Measurements from ENCODE around the gene DNAJC21. TPM values are rescaled to one million over a fixed set of nuclear protein-coding genes. Genes with fewer than 3 reads are reported as not detected.
"Not testable (repeated sequence)": the region's sequence is repeated elsewhere in the genome, so short reads cannot be mapped to it uniquely, and the experiment has no call there.

The DNAJC21 gene
- total and polyA plus RNA-seq, 3 experiments from 2014 or later: 31.0 to 70.6 (median 64.7) TPM

- H3K4me1 ChIP-seq (ENCODE audit: insufficient read depth, low read length): no peaks in the 10 kb centered on the region
- H3K4me3 ChIP-seq (ENCODE audit: low read length): no peak overlapping the region
- Mint-ChIP-seq H3K27ac (no peak overlapping the region), H3K9me3 (peaks cover 0 to 12% (median 5%) of the 10 kb centered on the region in 5 donors), H3K36me3 (peaks cover 3 to 19% (median 13%) of the 10 kb centered on the region in 3 donors), H3K27me3 (no peaks in the 10 kb centered on the region), H3K4me3 (no peak overlapping the region), H3K4me1 (no peaks in the 10 kb centered on the region)
- ChIA-PET POLR2A (no interaction called here), CTCF (no interaction called here)
- no peaks in the 10 kb centered on the region for H3K9me3 ChIP-seq (ENCODE audit: low read length)
- H3K36me3 ChIP-seq (ENCODE audit: insufficient read depth, low read length): no peaks in the 10 kb centered on the region
- H3K27ac ChIP-seq (ENCODE audit: low read depth, low read length): no peak overlapping the region
- no peak for DNase-seq
- H3K27me3 ChIP-seq (ENCODE audit: insufficient read depth, low read length, poor library complexity, severe bottlenecking): no peaks in the 10 kb centered on the region
These were observed 38.2 kb downstream of the DNAJC21 start for GRCh38 chr5:34967540-34967939.

GRCh38 chr5:34968258-34968657, 38.9 kb downstream of the DNAJC21 start:
- no peaks in the 10 kb centered on the region for H3K4me1 ChIP-seq (ENCODE audit: insufficient read depth, low read length)
- no peak for DNase-seq
- CTCF ChIA-PET: no interaction called here
- H3K4me3 ChIP-seq (ENCODE audit: low read length): no peak overlapping the region
- no peaks in the 10 kb centered on the region for H3K27me3 ChIP-seq (ENCODE audit: insufficient read depth, low read length, poor library complexity, severe bottlenecking)
- Mint-ChIP-seq H3K9me3 (peaks cover 0 to 12% (median 5%) of the 10 kb centered on the region in 5 donors), H3K36me3 (peaks cover 3 to 19% (median 13%) of the 10 kb centered on the region in 3 donors), H3K4me1 (no peaks in the 10 kb centered on the region), H3K27me3 (no peaks in the 10 kb centered on the region), H3K4me3 (no peak overlapping the region), H3K27ac (no peak overlapping the region)
- H3K36me3 ChIP-seq (ENCODE audit: insufficient read depth, low read length): no peaks in the 10 kb centered on the region
- no peak overlapping the region for H3K27ac ChIP-seq (ENCODE audit: low read depth, low read length)
- POLR2A ChIA-PET: no interaction called here
- no peaks in the 10 kb centered on the region for H3K9me3 ChIP-seq (ENCODE audit: low read length)

- H3K4me3 Mint-ChIP-seq: no peak overlapping the region
- no peak overlapping the region for H3K27ac ChIP-seq (ENCODE audit: low read depth, low read length)
- peaks cover 0 to 1% of the 10 kb centered on the region in 2 donors for H3K27me3 Mint-ChIP-seq
- no peaks in the 10 kb centered on the region for H3K9me3 ChIP-seq (ENCODE audit: low read length)
- ChIA-PET POLR2A (no interaction called here), CTCF (no interaction called here)
- H3K4me1 ChIP-seq (ENCODE audit: insufficient read depth, low read length): no peaks in the 10 kb centered on the region
- no peaks in the 10 kb centered on the region for H3K27me3 ChIP-seq (ENCODE audit: insufficient read depth, low read length, poor library complexity, severe bottlenecking)
- H3K4me1 Mint-ChIP-seq: no peaks in the 10 kb centered on the region
- no peak overlapping the region for H3K27ac Mint-ChIP-seq
- peaks cover 3 to 15% (median 13%) of the 10 kb centered on the region in 3 donors for H3K36me3 Mint-ChIP-seq
- no peak for DNase-seq
- H3K4me3 ChIP-seq (ENCODE audit: low read length): no peak overlapping the region
- peaks cover 0 to 10% (median 5%) of the 10 kb centered on the region in 5 donors for H3K9me3 Mint-ChIP-seq
- no peaks in the 10 kb centered on the region for H3K36me3 ChIP-seq (ENCODE audit: insufficient read depth, low read length)
These were observed 41.2 kb downstream of the DNAJC21 start for GRCh38 chr5:34970552-34970951.

- H3K4me1 ChIP-seq (ENCODE audit: insufficient read depth, low read length); DNase-seq; H3K4me1 Mint-ChIP-seq; H3K36me3 ChIP-seq (ENCODE audit: insufficient read depth, low read length); H3K27ac Mint-ChIP-seq; POLR2A ChIA-PET; H3K9me3 ChIP-seq (ENCODE audit: low read length); H3K9me3 Mint-ChIP-seq; H3K4me3 ChIP-seq (ENCODE audit: low read length); H3K27me3 Mint-ChIP-seq; H3K27ac ChIP-seq (ENCODE audit: low read depth, low read length); H3K36me3 Mint-ChIP-seq; H3K27me3 ChIP-seq (ENCODE audit: insufficient read depth, low read length, poor library complexity, severe bottlenecking); CTCF ChIA-PET; H3K4me3 Mint-ChIP-seq: not testable (repeated sequence)
These were observed 42.3 kb downstream of the DNAJC21 start for GRCh38 chr5:34971655-34972054.

DNA sequence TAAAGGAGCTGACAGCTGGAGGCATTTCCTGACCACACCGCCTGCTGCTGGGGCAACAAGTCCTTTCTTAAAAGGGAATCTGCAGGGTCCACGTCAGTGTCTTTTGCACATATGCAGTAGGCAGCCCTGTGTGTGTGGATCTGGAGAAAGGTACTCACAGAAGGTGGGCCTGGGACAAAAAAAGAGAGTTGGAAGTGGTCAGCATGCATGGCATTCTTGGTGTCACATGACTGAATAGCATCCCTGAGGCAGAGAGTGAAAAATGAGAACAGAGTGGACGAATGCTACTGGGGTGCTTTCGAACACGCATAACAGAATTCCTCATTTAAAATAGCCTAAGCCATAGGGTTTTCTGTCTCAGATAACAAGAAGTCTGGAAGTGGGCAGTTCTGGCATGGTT, 47.0 kb downstream of the DNAJC21 start:
- ChIA-PET CTCF (no interaction called here), POLR2A (no interaction called here)
- no peaks in the 10 kb centered on the region for H3K36me3 Mint-ChIP-seq
- peaks cover 5 to 13% of the 10 kb centered on the region in 2 donors for H3K27me3 Mint-ChIP-seq
- H3K27ac Mint-ChIP-seq: no peak overlapping the region
- no peak overlapping the region for H3K4me3 ChIP-seq (ENCODE audit: low read length)
- H3K9me3 Mint-ChIP-seq: peaks cover 0 to 3% (median 0%) of the 10 kb centered on the region in 5 donors
- H3K4me3 Mint-ChIP-seq: no peak overlapping the region
- no peak overlapping the region for H3K27ac ChIP-seq (ENCODE audit: low read depth, low read length)
- H3K4me1 ChIP-seq (ENCODE audit: insufficient read depth, low read length): no peaks in the 10 kb centered on the region
- H3K36me3 ChIP-seq (ENCODE audit: insufficient read depth, low read length): no peaks in the 10 kb centered on the region
- H3K9me3 ChIP-seq (ENCODE audit: low read length): no peaks in the 10 kb centered on the region
- H3K27me3 ChIP-seq (ENCODE audit: insufficient read depth, low read length, poor library complexity, severe bottlenecking): no peaks in the 10 kb centered on the region
- no peaks in the 10 kb centered on the region for H3K4me1 Mint-ChIP-seq
- DNase-seq: no peak

- H3K4me1 ChIP-seq (ENCODE audit: insufficient read depth, low read length): no peaks in the 10 kb centered on the region
- H3K27me3 ChIP-seq (ENCODE audit: insufficient read depth, low read length, poor library complexity, severe bottlenecking): no peaks in the 10 kb centered on the region
- H3K27ac ChIP-seq (ENCODE audit: low read depth, low read length): no peak overlapping the region
- H3K36me3 Mint-ChIP-seq: no peaks in the 10 kb centered on the region
- H3K36me3 ChIP-seq (ENCODE audit: insufficient read depth, low read length): no peaks in the 10 kb centered on the region
- H3K27ac Mint-ChIP-seq: no peak overlapping the region
- no peak overlapping the region for H3K4me3 Mint-ChIP-seq
- ChIA-PET POLR2A (no interaction called here), CTCF (no interaction called here)
- no peak for DNase-seq
- H3K27me3 Mint-ChIP-seq: peaks cover 5 to 13% of the 10 kb centered on the region in 2 donors
- peaks cover 0 to 13% (median 5%) of the 10 kb centered on the region in 5 donors for H3K9me3 Mint-ChIP-seq
- no peak overlapping the region for H3K4me3 ChIP-seq (ENCODE audit: low read length)
- no peaks in the 10 kb centered on the region for H3K4me1 Mint-ChIP-seq
- no peaks in the 10 kb centered on the region for H3K9me3 ChIP-seq (ENCODE audit: low read length)
These were observed 48.7 kb downstream of the DNAJC21 start for GRCh38 chr5:34977934-34978613.

DNA sequence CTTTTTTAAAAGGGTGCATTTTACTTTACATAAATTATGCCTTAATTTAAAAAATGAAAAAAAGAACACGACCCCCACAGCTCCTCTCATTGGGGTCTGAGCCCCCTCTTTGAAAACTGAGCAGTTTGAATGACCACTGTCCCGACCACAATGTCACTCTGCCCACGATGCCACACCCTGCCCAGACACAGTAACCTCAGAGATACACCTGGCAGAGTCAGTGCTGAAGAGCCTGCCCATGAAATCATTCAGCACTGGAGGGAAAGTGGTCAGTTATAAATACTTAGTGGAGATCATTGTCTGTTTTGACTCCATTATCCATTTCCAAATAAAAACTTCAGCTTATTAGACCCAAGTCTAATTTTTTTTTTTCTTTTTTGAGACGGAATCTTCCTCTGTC, 49.3 kb downstream of the DNAJC21 start:
- no peak overlapping the region for H3K27ac ChIP-seq (ENCODE audit: low read depth, low read length)
- H3K9me3 ChIP-seq (ENCODE audit: low read length): no peaks in the 10 kb centered on the region
- no peak for DNase-seq
- Mint-ChIP-seq H3K9me3 (peaks cover 0 to 15% (median 6%) of the 10 kb centered on the region in 5 donors), H3K36me3 (no peaks in the 10 kb centered on the region), H3K4me1 (no peaks in the 10 kb centered on the region), H3K27me3 (peaks cover 5 to 13% of the 10 kb centered on the region in 2 donors), H3K4me3 (no peak overlapping the region), H3K27ac (no peak overlapping the region)
- H3K36me3 ChIP-seq (ENCODE audit: insufficient read depth, low read length): no peaks in the 10 kb centered on the region
- ChIA-PET POLR2A (no interaction called here), CTCF (no interaction called here)
- H3K27me3 ChIP-seq (ENCODE audit: insufficient read depth, low read length, poor library complexity, severe bottlenecking): no peaks in the 10 kb centered on the region
- H3K4me1 ChIP-seq (ENCODE audit: insufficient read depth, low read length): no peaks in the 10 kb centered on the region
- H3K4me3 ChIP-seq (ENCODE audit: low read length): no peak overlapping the region

DNA sequence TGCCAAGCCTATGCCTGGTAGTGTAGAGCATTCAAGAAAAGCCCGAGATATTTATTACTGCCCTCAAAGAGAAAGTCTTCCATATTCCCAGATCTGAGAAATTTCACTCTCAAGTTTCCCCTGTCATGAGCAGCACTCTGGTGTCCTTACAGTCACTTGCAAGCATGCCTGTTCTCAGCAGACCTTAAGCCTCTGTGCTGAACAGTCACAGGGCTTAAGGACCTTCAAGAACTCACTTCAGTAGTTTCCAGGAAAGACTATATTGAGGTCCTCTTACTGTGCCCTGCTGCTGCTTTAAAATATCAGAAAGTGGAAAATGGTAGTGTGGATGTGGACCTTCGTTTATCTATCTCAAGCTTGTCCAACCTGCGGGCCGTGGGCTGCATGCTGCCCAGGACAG, 53.5 kb downstream of the DNAJC21 start:
- ChIA-PET CTCF (no interaction called here), POLR2A (no interaction called here)
- peaks cover 0 to 16% (median 7%) of the 10 kb centered on the region in 3 donors for H3K36me3 Mint-ChIP-seq
- Histone ChIP-seq H3K27me3 (ENCODE audit: insufficient read depth, low read length, poor library complexity, severe bottlenecking) (no peaks in the 10 kb centered on the region), H3K9me3 (ENCODE audit: low read length) (no peaks in the 10 kb centered on the region), H3K27ac (ENCODE audit: low read depth, low read length) (no peak overlapping the region), H3K36me3 (ENCODE audit: insufficient read depth, low read length) (no peaks in the 10 kb centered on the region), H3K4me3 (ENCODE audit: low read length) (no peak overlapping the region), H3K4me1 (ENCODE audit: insufficient read depth, low read length) (no peaks in the 10 kb centered on the region)
- peaks cover 15 to 18% of the 10 kb centered on the region in 2 donors for H3K27me3 Mint-ChIP-seq
- H3K4me3 Mint-ChIP-seq: no peak overlapping the region
- H3K27ac Mint-ChIP-seq: no peak overlapping the region
- peaks cover 14 to 37% (median 25%) of the 10 kb centered on the region in 5 donors for H3K9me3 Mint-ChIP-seq
- H3K4me1 Mint-ChIP-seq: no peaks in the 10 kb centered on the region
- no peak for DNase-seq

Measured in CD8-positive, alpha-beta memory T cell (primary cell).